GM18517 (cell line): ENCODE data around the gene DRC3.

Experiments used
- ATAC-seq: cut with Tn5 transposase; IDR thresholded peaks from one replicate; pipeline ENCODE4 v1.9.1; 2021; ENCODE audit warnings: mild to moderate bottlenecking, moderate library complexity; ENCODE audit not compliant: unreplicated experiment

DRC3 gene

GRCh38 chr17:18018411-18018921 lies 45.8 kb downstream of the DRC3 start:
- ATAC-seq, result no peak

- no peak for ATAC-seq
Measured at GRCh38 chr17:18019838-18020154, 47.1 kb downstream of the DRC3 start.

GRCh38 chr17:18020971-18021370 lies 48.3 kb downstream of the DRC3 start:
- no peak for ATAC-seq

- no peak for ATAC-seq
Measured at GRCh38 chr17:18021372-18021771, 48.7 kb downstream of the DRC3 start.

- ATAC-seq, result peak; percentile 61
Measured at GRCh38 chr17:18025241-18025944, 52.7 kb downstream of the DRC3 start.

- ATAC-seq, result peak; percentile 23
Measured at GRCh38 chr17:18025945-18026776, 53.5 kb downstream of the DRC3 start.

- ATAC-seq, result no peak
Measured at GRCh38 chr17:18027280-18027679, 54.6 kb downstream of the DRC3 start.

- ATAC-seq, result no peak
Measured at GRCh38 chr17:18028114-18028951, 55.7 kb downstream of the DRC3 start.

GRCh38 chr17:18028952-18029540 lies 56.4 kb downstream of the DRC3 start:
- ATAC-seq, result no peak

- no peak for ATAC-seq
Measured at GRCh38 chr17:18031955-18032354, 59.3 kb downstream of the DRC3 start.

GRCh38 chr17:18033442-18034099 lies 60.9 kb downstream of the DRC3 start:
- ATAC-seq, result peak; percentile 66

- ATAC-seq, result no peak
Measured at GRCh38 chr17:18035704-18036103, 63.0 kb downstream of the DRC3 start.

- no peak for ATAC-seq
Measured at GRCh38 chr17:18037486-18037885, 64.8 kb downstream of the DRC3 start.

- no peak for ATAC-seq
Measured at GRCh38 chr17:18038149-18038850, 65.6 kb downstream of the DRC3 start.

- peak; percentile 88 for ATAC-seq
Measured at GRCh38 chr17:18038861-18039534, 66.3 kb downstream of the DRC3 start, which contains the start of the genes ATPAF2 and GID4. Gene ATPAF2, minus strand, starts transcription at chr17:18039168. Its CDS starts 155 bp downstream, at chr17:18039013. Gene GID4, plus strand, starts transcription at chr17:18039408. Its CDS starts 57 bp downstream, at chr17:18039465.

GRCh38 chr17:18039535-18040260 lies 67.0 kb downstream of the DRC3 start:
- ATAC-seq, result peak; percentile 4

GRCh38 chr17:18040261-18040858 lies 67.7 kb downstream of the DRC3 start:
- no peak for ATAC-seq

GRCh38 chr17:18041776-18042175 lies 69.1 kb downstream of the DRC3 start:
- no peak for ATAC-seq
